Astrocyte of the cerebellum (primary cell): ENCODE measurements around the gene CSNK1A1L.

Experiments
- DNase-seq: peaks from one replicate; pipeline ENCODE4 v3.0.0-alpha.2; 2011; ENCODE audit warnings: low read depth
- H3K4me3 ChIP-seq: 2 replicates; pipeline ENCODE4 v1.5.1; 2011; ENCODE audit warnings: mild to moderate bottlenecking, low read depth, low read length, moderate library complexity
- in situ Hi-C: cut with HindIII; loops from 2 replicates; pipeline ENCODE4 v1.10.0; 2017; ENCODE audit warnings: low sequenced_read_pairs
- TF ChIP-seq, protein P1 (sequence below): IDR thresholded peaks from 2 replicates; pipeline ENCODE4 v1.5.1; 2012; ENCODE audit warnings: low read length, low read depth, moderate library complexity, mild to moderate bottlenecking; ENCODE audit errors: missing control alignments

CSNK1A1L gene

DNA sequence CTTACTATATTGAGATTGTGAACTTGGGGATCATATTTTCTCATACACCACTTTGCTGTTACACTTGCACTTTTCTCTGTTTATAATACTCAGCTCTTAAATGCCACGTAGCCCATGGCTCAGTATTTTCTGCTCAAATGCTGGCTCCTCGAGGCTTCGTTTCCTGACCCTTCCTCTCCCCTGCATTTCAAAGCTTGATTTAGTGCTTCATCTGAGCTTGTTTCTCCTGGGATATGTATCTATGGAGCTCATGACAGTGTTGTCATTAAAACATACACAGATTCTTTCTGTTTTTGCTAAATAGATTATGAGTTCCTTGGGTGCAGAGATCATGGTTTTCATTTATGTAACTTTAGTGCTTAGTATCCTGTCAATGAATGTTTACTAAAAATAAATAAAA is 11.4 kb downstream of the CSNK1A1L start:
- H3K4me3 ChIP-seq = no peak overlapping the region
- DNase-seq = no peak
- in situ Hi-C loops = no loop called here
- TF ChIP-seq, protein P1, sequence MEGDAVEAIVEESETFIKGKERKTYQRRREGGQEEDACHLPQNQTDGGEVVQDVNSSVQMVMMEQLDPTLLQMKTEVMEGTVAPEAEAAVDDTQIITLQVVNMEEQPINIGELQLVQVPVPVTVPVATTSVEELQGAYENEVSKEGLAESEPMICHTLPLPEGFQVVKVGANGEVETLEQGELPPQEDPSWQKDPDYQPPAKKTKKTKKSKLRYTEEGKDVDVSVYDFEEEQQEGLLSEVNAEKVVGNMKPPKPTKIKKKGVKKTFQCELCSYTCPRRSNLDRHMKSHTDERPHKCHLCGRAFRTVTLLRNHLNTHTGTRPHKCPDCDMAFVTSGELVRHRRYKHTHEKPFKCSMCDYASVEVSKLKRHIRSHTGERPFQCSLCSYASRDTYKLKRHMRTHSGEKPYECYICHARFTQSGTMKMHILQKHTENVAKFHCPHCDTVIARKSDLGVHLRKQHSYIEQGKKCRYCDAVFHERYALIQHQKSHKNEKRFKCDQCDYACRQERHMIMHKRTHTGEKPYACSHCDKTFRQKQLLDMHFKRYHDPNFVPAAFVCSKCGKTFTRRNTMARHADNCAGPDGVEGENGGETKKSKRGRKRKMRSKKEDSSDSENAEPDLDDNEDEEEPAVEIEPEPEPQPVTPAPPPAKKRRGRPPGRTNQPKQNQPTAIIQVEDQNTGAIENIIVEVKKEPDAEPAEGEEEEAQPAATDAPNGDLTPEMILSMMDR = no peak

DNA sequence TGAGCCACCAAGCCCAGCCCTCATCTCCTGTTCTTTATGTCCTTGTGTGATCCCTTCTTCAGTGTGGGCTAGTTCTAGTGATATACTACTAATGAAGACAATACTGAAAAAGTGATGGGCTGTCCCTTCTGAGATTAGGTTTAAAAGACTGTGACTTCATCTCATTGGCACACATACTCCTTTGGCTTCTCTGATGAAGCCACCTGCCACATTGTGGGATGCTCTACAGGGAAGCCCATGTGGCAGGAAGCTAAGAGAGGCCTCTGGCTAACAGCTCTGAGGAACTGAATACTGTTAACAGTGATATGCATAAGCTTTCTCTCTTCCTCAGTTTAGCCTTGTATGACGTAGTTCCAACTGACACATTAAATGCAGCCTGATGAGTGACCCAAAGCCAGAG is 13.6 kb downstream of the CSNK1A1L start:
- H3K4me3 ChIP-seq = no peak overlapping the region
- DNase-seq = no peak
- TF ChIP-seq, protein P1 = no peak
- in situ Hi-C loops = no loop called here

DNA sequence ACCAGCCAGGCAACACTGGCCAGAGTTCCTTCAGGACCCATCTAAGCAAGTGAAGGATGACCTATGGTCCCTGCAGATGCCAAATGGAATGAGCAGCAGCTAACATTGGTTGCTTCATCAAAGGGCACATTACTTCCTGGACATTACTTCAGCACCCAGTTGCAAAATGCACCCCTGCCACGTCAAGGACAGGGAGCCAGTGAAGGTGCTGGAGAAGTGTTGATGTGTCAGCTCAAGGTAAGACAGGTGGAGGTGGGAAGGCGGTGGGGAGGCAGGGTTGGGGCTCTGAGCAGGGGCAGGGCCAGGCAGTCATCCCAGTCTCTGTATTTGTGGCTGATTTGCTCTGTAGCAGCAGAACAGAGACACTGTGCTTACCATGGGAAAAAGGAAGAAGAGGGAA is 14.6 kb downstream of the CSNK1A1L start:
- in situ Hi-C loops = no loop called here
- DNase-seq = no peak
- TF ChIP-seq, protein P1 = no peak
- no peak overlapping the region for H3K4me3 ChIP-seq

DNA sequence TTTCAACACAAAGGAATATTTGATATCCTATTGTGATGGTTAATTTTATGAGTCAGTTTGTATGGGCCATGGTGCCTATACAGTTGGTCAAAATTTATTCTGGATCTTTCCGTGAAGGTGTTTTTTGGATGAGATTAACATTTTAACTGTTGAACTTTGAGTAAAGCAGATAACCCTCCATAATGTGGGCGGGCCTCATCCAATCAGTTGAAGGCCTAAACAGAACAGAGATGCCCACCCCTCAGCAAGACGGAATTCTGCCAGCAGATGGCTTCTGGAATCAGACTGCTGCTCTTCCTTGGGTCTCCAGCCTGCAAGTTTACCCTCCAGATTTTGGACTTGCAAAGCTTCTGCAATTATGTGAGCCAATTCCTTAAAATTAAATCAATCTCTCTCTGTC is 16.0 kb downstream of the CSNK1A1L start:
- in situ Hi-C loops = no loop called here
- TF ChIP-seq, protein P1 = no peak
- DNase-seq = no peak
- H3K4me3 ChIP-seq = no peak overlapping the region

DNA sequence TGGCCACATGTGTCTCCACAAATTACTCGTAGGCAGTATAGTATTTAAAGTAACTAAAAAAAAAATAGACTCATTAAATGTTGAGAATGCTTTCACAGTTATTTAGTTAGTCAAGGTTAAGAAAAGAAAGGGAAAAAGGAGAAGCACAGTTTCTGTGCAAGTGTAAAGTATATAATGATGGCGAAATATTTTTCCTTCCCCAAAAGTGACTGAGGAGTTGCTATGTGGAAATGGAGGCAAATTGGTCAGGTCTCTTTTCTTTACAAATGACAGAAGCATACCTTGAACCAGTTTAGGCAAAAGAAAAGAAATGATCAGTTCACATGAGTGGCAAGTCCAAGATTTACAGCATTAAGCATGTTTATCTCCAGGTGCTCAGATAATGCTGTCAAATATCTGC is 18.0 kb downstream of the CSNK1A1L start:
- TF ChIP-seq, protein P1 = no peak
- DNase-seq = no peak
- in situ Hi-C loops = no loop called here

DNA sequence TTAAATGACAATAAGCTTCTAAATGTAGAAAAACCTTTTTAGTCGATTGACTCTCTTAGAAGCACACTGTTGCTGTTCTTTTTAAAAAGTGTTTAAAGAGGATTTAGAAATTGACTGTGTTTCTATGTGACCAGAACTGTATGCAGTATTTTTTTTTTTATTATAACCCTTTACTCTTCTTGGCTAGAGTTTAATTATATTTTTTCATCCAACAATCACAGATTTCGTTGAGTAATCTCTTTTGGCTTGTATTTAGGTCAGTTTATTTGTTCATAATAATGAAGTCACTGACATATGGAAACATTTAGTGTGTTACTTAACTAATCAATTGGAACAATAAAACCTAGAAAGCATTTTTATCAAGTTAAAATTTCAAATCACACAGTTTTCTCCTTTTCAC is 19.9 kb downstream of the CSNK1A1L start:
- DNase-seq = no peak
- in situ Hi-C loops = no loop called here
- H3K4me3 ChIP-seq = no peak overlapping the region
- TF ChIP-seq, protein P1 = no peak

More for the DNA sequence above, 18.0 kb downstream of the CSNK1A1L start:
- H3K4me3 ChIP-seq = no peak overlapping the region

DNA sequence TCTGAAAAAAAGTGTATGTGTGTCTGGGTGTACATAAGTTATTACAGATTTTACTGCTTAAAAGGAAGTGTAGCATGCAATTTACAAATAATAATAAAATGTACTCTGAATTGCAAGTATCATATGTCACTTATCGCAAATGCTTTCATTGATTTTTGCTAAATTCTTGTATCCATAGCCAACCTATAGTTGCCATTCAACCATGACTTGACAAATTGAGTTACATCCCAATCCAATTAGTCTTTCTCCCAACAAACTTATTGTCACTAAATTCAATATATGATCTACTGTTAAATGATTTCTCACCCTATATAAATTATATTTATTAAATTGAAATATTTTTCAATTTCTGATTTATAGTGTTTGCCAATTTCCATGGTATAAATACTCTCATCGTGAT is 28.6 kb downstream of the CSNK1A1L start:
- in situ Hi-C loops = no loop called here
- no peak for DNase-seq
- TF ChIP-seq, protein P1 = no peak
- H3K4me3 ChIP-seq = no peak overlapping the region
